SU-DHL-6 (cell line): Measurements from ENCODE around the gene NPAS3.

Source experiments
- H2AFZ ChIP-seq: fragments of 200-600 bp; sonication (generic); 2 replicates; pipeline ENCODE4 v1.6.1; 2014; ENCODE audit warnings: low read depth, mild to moderate bottlenecking, moderate library complexity, mixed read lengths, antibody characterized with exemption, low read length; ENCODE audit not compliant: severe bottlenecking
- H3F3A ChIP-seq: fragments of 200-600 bp; shearing (Covaris generic); 2 replicates; pipeline ENCODE4 v1.6.0; 2016; ENCODE audit warnings: antibody characterized with exemption, mild to moderate bottlenecking; ENCODE audit not compliant: insufficient read depth
- H3K27ac ChIP-seq: fragments of 200-600 bp; sonication (generic); 2 replicates; pipeline ENCODE4 v1.5.1; 2016; ENCODE audit warnings: low read depth, mild to moderate bottlenecking, low read length, moderate library complexity, mixed read lengths
- H3K27me3 ChIP-seq: fragments of 200-600 bp; sonication (generic), shearing (Covaris generic); 2 replicates; pipeline ENCODE4 v1.6.0; 2014; ENCODE audit warnings: mild to moderate bottlenecking, low read length
- H3K36me3 ChIP-seq: fragments of 200-600 bp; sonication (generic); 2 replicates; pipeline ENCODE4 v1.6.1; 2014; ENCODE audit warnings: mild to moderate bottlenecking, low read length, mixed read lengths
- H3K4me2 ChIP-seq: fragments of 300-600, 200-600 bp; shearing (Covaris generic), sonication (generic); 2 replicates; pipeline ENCODE4 v1.6.0; 2014; ENCODE audit warnings: low read length, low read depth, mild to moderate bottlenecking; ENCODE audit not compliant: poor library complexity, severe bottlenecking
- H3K4me3 ChIP-seq: fragments of 200-600 bp; sonication (generic); 2 replicates; pipeline ENCODE4 v1.5.1; 2014; ENCODE audit warnings: antibody characterized with exemption, low read length, mild to moderate bottlenecking, mixed read lengths; ENCODE audit not compliant: insufficient read depth, poor library complexity, severe bottlenecking
- H3K79me2 ChIP-seq: fragments of 200-600 bp; sonication (generic); 2 replicates; pipeline ENCODE4 v1.6.1; 2014; ENCODE audit warnings: mild to moderate bottlenecking, low read length, moderate library complexity; ENCODE audit not compliant: insufficient read depth
- H3K9ac ChIP-seq: fragments of 200-600 bp; sonication (generic); 2 replicates; pipeline ENCODE4 v1.7.0; 2014; ENCODE audit warnings: mild to moderate bottlenecking, low read length
- H3K9me2 ChIP-seq: fragments of 200-600 bp; sonication (generic); replicated peaks from 2 replicates; pipeline ENCODE4 v1.6.1; 2014; ENCODE audit warnings: low read length; ENCODE audit not compliant: insufficient read depth
- H3K9me3 ChIP-seq: fragments of 200-600 bp; sonication (generic); 2 replicates; pipeline ENCODE4 v1.6.1; 2014; ENCODE audit warnings: low read length, mixed read lengths; ENCODE audit not compliant: insufficient read depth
- H4K20me1 ChIP-seq: fragments of 200-600 bp; sonication (generic); 2 replicates; pipeline ENCODE4 v1.6.1; 2014; ENCODE audit warnings: low read depth, mild to moderate bottlenecking, antibody characterized with exemption, low read length, moderate library complexity, mixed read lengths
- CTCF ChIP-seq: fragments of 200-600 bp; sonication (generic); IDR thresholded peaks from one replicate; pipeline ENCODE4 v1.5.1; 2017; ENCODE audit warnings: antibody characterized with exemption, mild to moderate bottlenecking, low read length, moderate library complexity; ENCODE audit not compliant: insufficient read depth, poor library complexity, severe bottlenecking
- EZH2phosphoT487 ChIP-seq: fragments of 200-600 bp; sonication (generic), shearing (Covaris generic); conservative IDR thresholded peaks from 2 replicates; pipeline ENCODE4 v1.6.1; 2018; ENCODE audit warnings: mild to moderate bottlenecking, antibody characterized with exemption, low read length, moderate library complexity, mixed read lengths

Gene NPAS3

GRCh38 chr14:33669111-33669510 lies 730.4 kb downstream of the NPAS3 start:
- H3K9me3 ChIP-seq: no peaks in the 10 kb centered on the region
- no peak overlapping the region for H3K27ac ChIP-seq
- no peak overlapping the region for H2AFZ ChIP-seq
- H3K4me3 ChIP-seq: no peak overlapping the region
- H3K27me3 ChIP-seq: no peaks in the 10 kb centered on the region
- H3K4me2 ChIP-seq: no peak overlapping the region
- TF ChIP-seq CTCF (no peak), EZH2phosphoT487 (no peak)
- H3K79me2 ChIP-seq: no peaks in the 10 kb centered on the region
- no peaks in the 10 kb centered on the region for H4K20me1 ChIP-seq
- no peaks in the 10 kb centered on the region for H3K36me3 ChIP-seq
- H3F3A ChIP-seq: no peaks in the 10 kb centered on the region
- no peaks in the 10 kb centered on the region for H3K9me2 ChIP-seq
- H3K9ac ChIP-seq: no peak overlapping the region

GRCh38 chr14:33670235-33670634 lies 731.6 kb downstream of the NPAS3 start:
- Histone ChIP-seq H3K79me2 (no peaks in the 10 kb centered on the region), H3K9ac (no peak overlapping the region), H3K9me2 (no peaks in the 10 kb centered on the region), H3K27me3 (no peaks in the 10 kb centered on the region), H4K20me1 (no peaks in the 10 kb centered on the region), H3K36me3 (no peaks in the 10 kb centered on the region), H3F3A (no peaks in the 10 kb centered on the region), H3K4me2 (no peak overlapping the region), H3K27ac (no peak overlapping the region), H3K4me3 (no peak overlapping the region), H3K9me3 (no peaks in the 10 kb centered on the region), H2AFZ (no peak overlapping the region)
- TF ChIP-seq CTCF (no peak), EZH2phosphoT487 (no peak)

GRCh38 chr14:33671556-33671955 lies 732.9 kb downstream of the NPAS3 start:
- no peak overlapping the region for H3K4me3 ChIP-seq
- no peaks in the 10 kb centered on the region for H3K9me3 ChIP-seq
- H3K27me3 ChIP-seq: no peaks in the 10 kb centered on the region
- no peak overlapping the region for H3K9ac ChIP-seq
- no peaks in the 10 kb centered on the region for H3K79me2 ChIP-seq
- no peaks in the 10 kb centered on the region for H3F3A ChIP-seq
- H2AFZ ChIP-seq: no peak overlapping the region
- no peak overlapping the region for H3K27ac ChIP-seq
- no peak overlapping the region for H3K4me2 ChIP-seq
- no peaks in the 10 kb centered on the region for H3K9me2 ChIP-seq
- TF ChIP-seq CTCF: no peak
- no peaks in the 10 kb centered on the region for H3K36me3 ChIP-seq
- H4K20me1 ChIP-seq: no peaks in the 10 kb centered on the region

GRCh38 chr14:33674927-33675326 lies 736.2 kb downstream of the NPAS3 start:
- Histone ChIP-seq H3K27me3 (no peaks in the 10 kb centered on the region), H3F3A (no peaks in the 10 kb centered on the region), H3K27ac (no peak overlapping the region), H3K36me3 (no peaks in the 10 kb centered on the region), H2AFZ (no peak overlapping the region), H4K20me1 (no peaks in the 10 kb centered on the region), H3K4me3 (no peak overlapping the region), H3K9ac (no peak overlapping the region), H3K79me2 (no peaks in the 10 kb centered on the region), H3K9me2 (no peaks in the 10 kb centered on the region), H3K4me2 (no peak overlapping the region), H3K9me3 (no peaks in the 10 kb centered on the region)
- TF ChIP-seq CTCF (no peak), EZH2phosphoT487 (no peak)
